GM12891 (cell line): ENCODE measurements around the gene PSME3IP1.

Experiments used
- POLR2A ChIP-seq: IDR thresholded peaks from 2 replicates; pipeline ENCODE4 v1.6.1; 2011; ENCODE audit warnings: low read depth, low read length, control low read depth
- POLR2AphosphoS5 ChIP-seq: IDR thresholded peaks from 2 replicates; pipeline ENCODE4 v1.6.1; 2011; ENCODE audit warnings: low read depth, low read length, control low read depth
- TAF1 ChIP-seq: IDR thresholded peaks from 2 replicates; pipeline ENCODE4 v1.6.1; 2011; ENCODE audit warnings: low read depth, low read length, control low read depth

DNA sequence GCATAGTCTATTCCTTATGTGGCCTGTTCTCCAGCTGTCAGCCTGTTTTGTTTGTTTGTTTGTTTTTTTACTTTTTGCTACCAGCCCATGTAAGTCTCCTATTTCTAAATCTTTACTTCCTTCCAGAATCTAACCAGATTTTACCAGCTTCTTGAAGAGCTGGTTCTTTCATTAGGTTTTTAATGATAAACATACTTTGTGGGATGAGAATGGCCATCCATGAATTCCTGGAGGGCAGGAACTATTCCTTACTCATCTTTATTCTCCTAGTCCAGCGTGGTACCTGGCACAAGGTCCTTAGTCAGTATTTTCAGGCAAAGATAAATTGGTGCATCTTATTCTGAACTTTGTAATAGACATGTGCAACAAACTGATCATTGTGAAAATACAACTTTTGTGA, 17.6 kb upstream of the PSME3IP1 start:
- TF ChIP-seq POLR2A = no peak
- TF ChIP-seq POLR2AphosphoS5 = no peak
- TF ChIP-seq TAF1 = no peak
